ENCODE data around the gene NME3.

DNA sequence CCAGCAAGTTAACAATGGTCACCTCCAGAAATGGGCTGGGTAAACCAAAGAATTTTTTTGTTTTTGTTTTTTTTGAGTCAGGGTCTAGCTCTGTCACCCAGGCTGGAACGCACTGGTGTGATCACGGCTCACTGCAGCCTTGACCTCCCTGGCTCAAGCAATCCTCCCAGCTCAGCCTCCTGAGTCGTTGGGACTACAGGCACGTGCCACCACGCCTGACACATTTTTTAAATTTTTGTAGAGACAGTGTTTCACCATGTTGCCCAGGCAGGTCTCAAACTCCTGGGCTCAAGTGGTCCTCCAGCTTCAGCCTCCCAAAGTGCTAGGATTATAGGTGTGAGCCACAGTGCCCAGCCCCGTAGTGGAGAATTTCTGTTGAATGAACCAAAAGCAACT lies 9.3 kb upstream of the NME3 start:
- TF ChIP-seq POLR2A (IDR thresholded peaks at IDR 0.05) = no peak
- TF ChIP-seq, protein P1, sequence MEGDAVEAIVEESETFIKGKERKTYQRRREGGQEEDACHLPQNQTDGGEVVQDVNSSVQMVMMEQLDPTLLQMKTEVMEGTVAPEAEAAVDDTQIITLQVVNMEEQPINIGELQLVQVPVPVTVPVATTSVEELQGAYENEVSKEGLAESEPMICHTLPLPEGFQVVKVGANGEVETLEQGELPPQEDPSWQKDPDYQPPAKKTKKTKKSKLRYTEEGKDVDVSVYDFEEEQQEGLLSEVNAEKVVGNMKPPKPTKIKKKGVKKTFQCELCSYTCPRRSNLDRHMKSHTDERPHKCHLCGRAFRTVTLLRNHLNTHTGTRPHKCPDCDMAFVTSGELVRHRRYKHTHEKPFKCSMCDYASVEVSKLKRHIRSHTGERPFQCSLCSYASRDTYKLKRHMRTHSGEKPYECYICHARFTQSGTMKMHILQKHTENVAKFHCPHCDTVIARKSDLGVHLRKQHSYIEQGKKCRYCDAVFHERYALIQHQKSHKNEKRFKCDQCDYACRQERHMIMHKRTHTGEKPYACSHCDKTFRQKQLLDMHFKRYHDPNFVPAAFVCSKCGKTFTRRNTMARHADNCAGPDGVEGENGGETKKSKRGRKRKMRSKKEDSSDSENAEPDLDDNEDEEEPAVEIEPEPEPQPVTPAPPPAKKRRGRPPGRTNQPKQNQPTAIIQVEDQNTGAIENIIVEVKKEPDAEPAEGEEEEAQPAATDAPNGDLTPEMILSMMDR (IDR thresholded peaks at IDR 0.05) = no peak

All from ovary (tissue), 3 donors.